SKM-1 treated with dmso at 0.1 percent for 144 hours (cell line): ENCODE measurements around the gene CYB561A3.

Experiments used
- DNase-seq: peaks from one replicate; lab custom pipeline; 2025; ENCODE audit not compliant: unreplicated experiment; lab: John Stamatoyannopoulos, UW

CYB561A3 gene

GRCh38 chr11:61329871-61330270 is 31.8 kb downstream of the CYB561A3 start:
- no peak for DNase-seq

GRCh38 chr11:61328351-61328750 is 33.3 kb downstream of the CYB561A3 start:
- DNase-seq = no peak

GRCh38 chr11:61327669-61328071 is 34.0 kb downstream of the CYB561A3 start:
- no peak for DNase-seq

GRCh38 chr11:61325649-61326414 is 35.9 kb downstream of the CYB561A3 start:
- no peak for DNase-seq

GRCh38 chr11:61315260-61315659 is 46.4 kb downstream of the CYB561A3 start:
- DNase-seq = no peak

GRCh38 chr11:61310749-61311148 is 50.9 kb downstream of the CYB561A3 start:
- DNase-seq = no peak

GRCh38 chr11:61309739-61310138 is 51.9 kb downstream of the CYB561A3 start:
- DNase-seq = no peak

- DNase-seq = no peak
Measured at GRCh38 chr11:61309141-61309540, 52.5 kb downstream of the CYB561A3 start.

- DNase-seq = no peak
Measured at GRCh38 chr11:61307354-61307753, 54.3 kb downstream of the CYB561A3 start.

GRCh38 chr11:61306221-61306620 is 55.5 kb downstream of the CYB561A3 start:
- DNase-seq = no peak

- DNase-seq = no peak
Measured at GRCh38 chr11:61305417-61305816, 56.3 kb downstream of the CYB561A3 start.

- no peak for DNase-seq
Measured at GRCh38 chr11:61303725-61304124, 58.0 kb downstream of the CYB561A3 start.

- DNase-seq = no peak
Measured at GRCh38 chr11:61302550-61302949, 59.1 kb downstream of the CYB561A3 start.
